ENCODE measurements around the gene ORAI1.
"Not testable (repeated sequence)": the region's sequence is repeated elsewhere in the genome, so short reads cannot be mapped to it uniquely, and the experiment has no call there.

The ORAI1 gene

GRCh38 chr12:121651320-121651719 lies 25.0 kb downstream of the ORAI1 start:
- DNase-seq, result no peak

GRCh38 chr12:121652767-121653497 lies 26.6 kb downstream of the ORAI1 start:
- no peak for DNase-seq

- no peak for DNase-seq
Observed at GRCh38 chr12:121653999-121654398, 27.7 kb downstream of the ORAI1 start.

- no peak for DNase-seq
Observed at GRCh38 chr12:121656122-121656521, 29.8 kb downstream of the ORAI1 start.

- no peak for DNase-seq
Observed at GRCh38 chr12:121657305-121658008, 31.1 kb downstream of the ORAI1 start.

GRCh38 chr12:121661353-121662105 lies 35.2 kb downstream of the ORAI1 start:
- DNase-seq, result not testable (repeated sequence)

GRCh38 chr12:121663610-121663929 lies 37.2 kb downstream of the ORAI1 start:
- no peak for DNase-seq

GRCh38 chr12:121666829-121667228 lies 40.5 kb downstream of the ORAI1 start:
- DNase-seq, result not testable (repeated sequence)

GRCh38 chr12:121668750-121669520 lies 42.6 kb downstream of the ORAI1 start:
- DNase-seq, result no peak

- DNase-seq, result no peak
Observed at GRCh38 chr12:121669521-121669900, 43.2 kb downstream of the ORAI1 start, which contains the start of gene MORN3. TSS of gene MORN3 (minus strand) at chr12:121669654. CDS start at chr12:121669483, 171 bp downstream.

GRCh38 chr12:121673013-121673511 lies 46.7 kb downstream of the ORAI1 start:
- DNase-seq, result peak; percentile 13

GRCh38 chr12:121676190-121676589 lies 49.9 kb downstream of the ORAI1 start:
- no peak for DNase-seq

GRCh38 chr12:121678305-121678704 lies 52.0 kb downstream of the ORAI1 start:
- no peak for DNase-seq

- DNase-seq, result no peak
Observed at GRCh38 chr12:121678716-121679300, 52.5 kb downstream of the ORAI1 start.

- not testable (repeated sequence) for DNase-seq
Observed at GRCh38 chr12:121679661-121680197, 53.4 kb downstream of the ORAI1 start.

GRCh38 chr12:121688966-121689365 lies 62.6 kb downstream of the ORAI1 start:
- DNase-seq, result no peak

- no peak for DNase-seq
Observed at GRCh38 chr12:121689430-121689829, 63.1 kb downstream of the ORAI1 start.
